K562 (cell line): Measurements from ENCODE around the gene SLC7A9. TPM values are rescaled to one million over a fixed set of nuclear protein-coding genes. Genes with fewer than 3 reads are reported as not detected.

Experiments
- ATAC-seq: fragments of 200-7000 bp; cut with Tn5 transposase; 3 replicates; pipeline ENCODE4 v1.9.1; 2020; ENCODE audit warnings: moderate library complexity
- BruUV-seq: library from RNA; stranded (reverse); fragments of 400-500 nt; replicated peaks from 2 replicates; lab custom pipeline; 2021; lab: Mats Ljungman, UMichigan
- CTCF ChIA-PET: fragments of 300-600 bp; formaldehyde crosslinking; extraction: SDS; loops from one replicate; lab custom pipeline; 2021; ENCODE audit warnings: low intra/inter-chr PET ratio; lab: Yijun Ruan, JAX
- POLR2A ChIA-PET: fragments of 300-600, 350-650 bp; sonication (Branson Sonifier 250); formaldehyde crosslinking; extraction: SDS; loops from one replicate; lab custom pipeline; 2021; ENCODE audit warnings: antibody characterized with exemption, inconsistent platforms; lab: Yijun Ruan, JAX
- DNase-seq, 4 experiments: peaks; one replicate each; pipeline versions ENCODE4 v3.0.0 to v3.0.0-alpha.2; 2011 to 2018; ENCODE audit warnings: low spot score in 3 of 4, mixed read lengths in 3 of 4; ENCODE audit errors: extremely low read depth in 1 of 4
- FAIRE-seq: peaks from 2 replicates; lab custom pipeline; 2011; peaks lifted over from hg19 to GRCh38; lab: Jason Lieb, UNC
- H2AFZ ChIP-seq: 2 replicates; pipeline ENCODE4 v1.6.0; 2011; ENCODE audit warnings: low read depth, low read length, control low read depth, inconsistent platforms
- H3K27ac ChIP-seq: fragments of 200-600 bp; 3 replicates; pipeline ENCODE4 v1.8.0; 2011; ENCODE audit warnings: low read depth, mild to moderate bottlenecking, control low read depth, inconsistent platforms, low read length, moderate library complexity, mixed read lengths; ENCODE audit errors: extremely low read depth
- H3K27me3 ChIP-seq, 2 experiments: fragments of 300-600 bp in 1 of 2; 2 replicates in 1 of 2; 3 replicates in 1 of 2; pipeline versions ENCODE4 v1.6.0 to v1.8.0; 2011; ENCODE audit warnings: inconsistent platforms in 2 of 2, low read length in 2 of 2, mild to moderate bottlenecking in 1 of 2, mixed read lengths in 1 of 2, moderate library complexity in 1 of 2; ENCODE audit not compliant: control insufficient read depth in 2 of 2, insufficient read depth in 2 of 2
- H3K36me3 ChIP-seq: fragments of 300-600 bp; 3 replicates; pipeline ENCODE4 v1.8.0; 2011; ENCODE audit warnings: mild to moderate bottlenecking, low read length, inconsistent platforms; ENCODE audit not compliant: control insufficient read depth, insufficient read depth
- H3K4me1 ChIP-seq, 2 experiments: fragments of 200-600 bp in 1 of 2; replicated peaks in 1 of 2; 2 replicates in 1 of 2; 3 replicates in 1 of 2; pipeline versions ENCODE4 v1.5.1 to v1.8.0; 2011; ENCODE audit warnings: inconsistent platforms in 2 of 2, low read length in 2 of 2, mild to moderate bottlenecking in 1 of 2, mixed read lengths in 1 of 2, moderate library complexity in 1 of 2; ENCODE audit not compliant: control insufficient read depth in 2 of 2, insufficient read depth in 2 of 2
- H3K4me2 ChIP-seq: 2 replicates; pipeline ENCODE4 v1.6.1; 2011; ENCODE audit warnings: low read length, control low read depth, inconsistent platforms, mixed read lengths; ENCODE audit not compliant: insufficient read depth
- H3K4me3 ChIP-seq: fragments of 200-600 bp; sonication (generic), shearing (Covaris generic); 2 replicates; pipeline ENCODE4 v1.5.1; 2016; ENCODE audit warnings: control low read depth, inconsistent platforms
- H3K79me2 ChIP-seq: fragments of 200-600 bp; 3 replicates; pipeline ENCODE4 v1.8.0; 2011; ENCODE audit warnings: low read length, inconsistent platforms; ENCODE audit not compliant: control insufficient read depth, insufficient read depth
- H3K9ac ChIP-seq, 2 experiments: 2 replicates each; pipeline versions ENCODE4 v1.6.0 to v1.6.1; 2011; ENCODE audit warnings: low read depth in 2 of 2, low read length in 2 of 2, control low read depth in 1 of 2, inconsistent platforms in 1 of 2, mild to moderate bottlenecking in 1 of 2, mixed read lengths in 1 of 2; ENCODE audit not compliant: insufficient read depth in 1 of 2
- H3K9me1 ChIP-seq: one replicate; pipeline ENCODE4 v1.6.0; 2011; ENCODE audit warnings: inconsistent platforms, mild to moderate bottlenecking, low read length, moderate library complexity; ENCODE audit not compliant: control insufficient read depth, insufficient read depth
- H3K9me3 ChIP-seq: replicated peaks from 2 replicates; pipeline ENCODE4 v1.5.1; 2011; ENCODE audit warnings: low read depth, low read length, inconsistent platforms; ENCODE audit not compliant: control insufficient read depth, insufficient read depth
- H4K20me1 ChIP-seq: replicated peaks from 2 replicates; pipeline ENCODE4 v1.6.1; 2011; ENCODE audit warnings: low read length, inconsistent platforms, mixed read lengths; ENCODE audit not compliant: control insufficient read depth, insufficient read depth
- BCOR ChIP-seq: fragments of 450-650 bp; IDR thresholded peaks from 2 replicates; pipeline ENCODE4 v1.6.1; 2016
- CBX1 ChIP-seq: sonication (generic); IDR thresholded peaks from 2 replicates; pipeline ENCODE4 v1.6.1; 2016; ENCODE audit warnings: antibody characterized with exemption, low read depth, mild to moderate bottlenecking
- EZH2 ChIP-seq: IDR thresholded peaks from 2 replicates; pipeline ENCODE4 v1.6.1; 2012; ENCODE audit warnings: low read depth, mild to moderate bottlenecking, inconsistent platforms, low read length, borderline replicate concordance
- HNRNPH1 ChIP-seq: fragments of 200-400 bp; formaldehyde crosslinking; optimal IDR thresholded peaks from 2 replicates; pipeline ENCODE3; 2017; ENCODE audit warnings: low read depth, mild to moderate bottlenecking, low read length, moderate library complexity
- RAD21 ChIP-seq, 2 experiments: fragments of 250-450 bp in 1 of 2; fragments of 450-650 bp in 1 of 2; sonication (Bioruptor Pico) in 1 of 2; formaldehyde crosslinking in 1 of 2; IDR thresholded peaks in 1 of 2; conservative IDR thresholded peaks in 1 of 2; 2 replicates each; pipeline versions ENCODE4 v1.4.0 to v1.8.0; 2020 to 2022; ENCODE audit warnings: mild to moderate bottlenecking in 2 of 2, moderate library complexity in 1 of 2
- ZNF766 ChIP-seq: fragments of 200-800 bp; sonication (Bioruptor generic); conservative IDR thresholded peaks from 2 replicates; pipeline ENCODE4 v1.6.1; 2016; ENCODE audit warnings: missing genetic modification characterization, missing compliant biosample characterization
- WGBS: fragments of 100-300 bp; shearing (Covaris generic); methylation state at CpG from one replicate; pipeline ENCODE4 v1.1.6; 2016; ENCODE audit warnings: low coverage, mixed read lengths; ENCODE audit not compliant: insufficient coverage; ENCODE audit errors: missing lambda C conversion rate; 5-methylcytosine and 5-hydroxymethylcytosine counted together
- in situ Hi-C: fragments of 300-500 bp; cut with MboI; formaldehyde crosslinking; loops from 4 replicates; pipeline ENCODE4 v1.15.0; 2018; ENCODE audit warnings: inconsistent platforms, mixed read lengths
- intact Hi-C: fragments of 100-400 bp; cut with micrococcal nuclease; formaldehyde crosslinking; loops from 2 replicates; pipeline ENCODE4 v1.14.2; 2022
- polyA plus RNA-seq, 8 experiments: library from polyadenylated mRNA; depleted of rRNA in 4 of 8; stranded (reverse) in 5 of 8; unstranded in 3 of 8; fragments of >200 nt; fragmentation: Nextera tagmentation in 2 of 8; fragmentation: Illumina TruSeq in 1 of 8; extraction: Ambion mirVana in 2 of 8; extraction: Trizol in 1 of 8; gene quantifications; 2 replicates each; pipeline versions ENCODE4 v1.2.1 to v1.2.3, GENCODE V29; 2011 to 2014; ENCODE audit warnings: inconsistent platforms in 1 of 8, missing spikeins in 1 of 8
- total RNA-seq, 7 experiments: library from RNA; depleted of rRNA in 6 of 7; stranded (reverse); fragments of >200 nt in 6 of 7; fragmentation: Illumina TruSeq in 2 of 7; extraction: Trizol in 2 of 7; gene quantifications; 2 replicates each; pipeline versions ENCODE4 v1.2.1 to v1.2.3, GENCODE V29; 2011 to 2021; ENCODE audit warnings: low replicate concordance in 1 of 7
- TF ChIP-seq, protein P1 (sequence below), 3 experiments: IDR thresholded peaks in 2 of 3; conservative IDR thresholded peaks in 1 of 3; 2 replicates each; pipeline ENCODE4 v1.5.1; 2011 to 2012; ENCODE audit warnings: low read length in 3 of 3, mild to moderate bottlenecking in 3 of 3, control low read depth in 2 of 3, improper control_type of control experiment in 1 of 3, inconsistent platforms in 1 of 3, low read depth in 1 of 3, mixed read lengths in 1 of 3, moderate library complexity in 1 of 3; ENCODE audit not compliant: insufficient read depth in 2 of 3
- TF ChIP-seq, protein P2 (sequence below): fragments of 250-450 bp; sonication (Bioruptor Pico); IDR thresholded peaks from 2 replicates; pipeline ENCODE4 v1.8.0; 2021; ENCODE audit warnings: mild to moderate bottlenecking, moderate library complexity

Gene SLC7A9
- total and polyA plus RNA-seq, 9 of the 15 experiments (the other 6 are each of a cell fraction or from before 2014, with no cell fraction given): not detected

DNA sequence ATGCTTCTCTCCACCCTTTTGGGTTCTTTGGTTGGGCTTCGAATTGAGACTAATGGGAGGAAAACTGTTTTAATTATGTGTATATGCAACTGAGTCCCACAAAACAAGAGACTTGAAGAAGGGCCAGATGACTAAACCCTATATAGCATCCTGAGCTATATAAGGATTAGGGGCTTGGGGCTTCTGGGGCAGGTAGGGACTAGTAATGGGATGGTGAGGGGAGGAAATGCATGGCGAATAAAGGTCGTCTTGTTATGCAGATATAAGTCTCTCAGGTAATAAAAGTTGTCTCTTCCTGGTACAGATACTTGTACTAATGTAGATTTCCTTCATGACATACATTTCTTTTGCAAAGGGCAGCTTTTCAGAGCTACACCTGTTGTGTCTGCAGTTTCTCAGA is 2.8 kb upstream of the SLC7A9 start:
- H3K9ac ChIP-seq: no peak overlapping the region

DNA sequence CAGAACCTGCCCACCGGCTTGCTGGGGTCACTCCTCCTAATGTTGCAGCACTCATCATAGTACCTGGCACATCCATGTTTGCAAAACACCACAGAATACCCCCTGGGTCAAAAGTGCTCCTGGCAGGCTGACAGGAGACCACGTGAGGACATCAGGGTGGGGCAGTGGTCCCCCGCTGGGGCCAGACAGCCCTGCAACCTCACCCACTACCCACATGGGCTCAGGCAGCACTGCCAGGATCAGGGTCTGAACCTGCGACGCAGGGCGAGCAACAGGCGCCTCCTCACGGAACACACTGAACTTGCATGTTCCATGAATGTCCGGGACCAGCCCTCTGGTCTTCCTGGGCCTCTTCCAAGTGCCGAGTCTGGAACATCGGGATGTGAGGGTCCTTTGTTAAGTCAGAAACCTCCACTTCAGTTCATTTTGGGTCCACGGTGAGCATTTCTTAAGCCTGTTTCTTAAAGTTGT is 1.4 kb upstream of the SLC7A9 start:
- peaks cover 0 to 3% of the 10 kb centered on the region in 2 experiments; a peak in 1 of 5 replicates for H3K4me1 ChIP-seq
- no peaks in the 10 kb centered on the region for H3K9me3 ChIP-seq
- no TSS peak for BruUV-seq
- H4K20me1 ChIP-seq: 0 out of 2 replicates have a peak, but pooled peaks cover 10% of the 10 kb centered on the region
- in situ Hi-C loops: no loop called here
- DNase-seq (peak in 1 of 4 experiments; percentile 10), ATAC-seq (peak; percentile 69), FAIRE-seq (no peak)
- peaks cover 14 to 63% of the 10 kb centered on the region in 2 experiments for H3K27me3 ChIP-seq
- no peaks in the 10 kb centered on the region for H3K36me3 ChIP-seq
- H3K27ac ChIP-seq: no peak overlapping the region
- no peak overlapping the region for H3K4me2 ChIP-seq
- H2AFZ ChIP-seq: no peak overlapping the region
- H3K9ac ChIP-seq: 0 out of 4 replicates have a peak overlapping the region, but pooled peaks of 1 of the 2 experiments have one; percentile 13
- intact Hi-C loops: no loop called here
- POLR2A ChIA-PET: interaction anchor here (0.6 kb wide), 4 partner anchors 12 to 588 kb away, joined by 3 read pairs; no protein-coding TSS in a partner anchor
- CTCF ChIA-PET: no interaction called here
- WGBS: 3% methylated on average over 12 of the region's 12 CpGs
- no peaks in the 10 kb centered on the region for H3K9me1 ChIP-seq
- H3K4me3 ChIP-seq: no peak overlapping the region
- no peaks in the 10 kb centered on the region for H3K79me2 ChIP-seq
- TF ChIP-seq RAD21 (CRISPR knock-in tag; conservative IDR thresholded peaks at IDR 0.05 in 1 of 2, IDR thresholded peaks at IDR 0.05 in 1 of 2): peak in 1 of 2 experiments; percentile 58; a peak in 2 of 4 replicates
- TF ChIP-seq, protein P1, sequence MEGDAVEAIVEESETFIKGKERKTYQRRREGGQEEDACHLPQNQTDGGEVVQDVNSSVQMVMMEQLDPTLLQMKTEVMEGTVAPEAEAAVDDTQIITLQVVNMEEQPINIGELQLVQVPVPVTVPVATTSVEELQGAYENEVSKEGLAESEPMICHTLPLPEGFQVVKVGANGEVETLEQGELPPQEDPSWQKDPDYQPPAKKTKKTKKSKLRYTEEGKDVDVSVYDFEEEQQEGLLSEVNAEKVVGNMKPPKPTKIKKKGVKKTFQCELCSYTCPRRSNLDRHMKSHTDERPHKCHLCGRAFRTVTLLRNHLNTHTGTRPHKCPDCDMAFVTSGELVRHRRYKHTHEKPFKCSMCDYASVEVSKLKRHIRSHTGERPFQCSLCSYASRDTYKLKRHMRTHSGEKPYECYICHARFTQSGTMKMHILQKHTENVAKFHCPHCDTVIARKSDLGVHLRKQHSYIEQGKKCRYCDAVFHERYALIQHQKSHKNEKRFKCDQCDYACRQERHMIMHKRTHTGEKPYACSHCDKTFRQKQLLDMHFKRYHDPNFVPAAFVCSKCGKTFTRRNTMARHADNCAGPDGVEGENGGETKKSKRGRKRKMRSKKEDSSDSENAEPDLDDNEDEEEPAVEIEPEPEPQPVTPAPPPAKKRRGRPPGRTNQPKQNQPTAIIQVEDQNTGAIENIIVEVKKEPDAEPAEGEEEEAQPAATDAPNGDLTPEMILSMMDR (IDR thresholded peaks at IDR 0.05 in 2 of 3, conservative IDR thresholded peaks at IDR 0.05 in 1 of 3; ENCODE audit: insufficient read depth in 2 of 3, low read depth in 1 of 3, low read length in 3 of 3): peak; percentile 32 to 49 (median 37); a peak in 5 of 6 replicates
- TF ChIP-seq, protein P2, sequence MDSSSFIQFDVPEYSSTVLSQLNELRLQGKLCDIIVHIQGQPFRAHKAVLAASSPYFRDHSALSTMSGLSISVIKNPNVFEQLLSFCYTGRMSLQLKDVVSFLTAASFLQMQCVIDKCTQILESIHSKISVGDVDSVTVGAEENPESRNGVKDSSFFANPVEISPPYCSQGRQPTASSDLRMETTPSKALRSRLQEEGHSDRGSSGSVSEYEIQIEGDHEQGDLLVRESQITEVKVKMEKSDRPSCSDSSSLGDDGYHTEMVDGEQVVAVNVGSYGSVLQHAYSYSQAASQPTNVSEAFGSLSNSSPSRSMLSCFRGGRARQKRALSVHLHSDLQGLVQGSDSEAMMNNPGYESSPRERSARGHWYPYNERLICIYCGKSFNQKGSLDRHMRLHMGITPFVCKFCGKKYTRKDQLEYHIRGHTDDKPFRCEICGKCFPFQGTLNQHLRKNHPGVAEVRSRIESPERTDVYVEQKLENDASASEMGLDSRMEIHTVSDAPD (CRISPR knock-in tag): no peak

More for the DNA sequence above, 2.8 kb upstream of the SLC7A9 start:
- DNase-seq (no peak), ATAC-seq (no peak), FAIRE-seq (no peak)
- 0 out of 2 replicates have a peak, but pooled peaks cover 10% of the 10 kb centered on the region for H4K20me1 ChIP-seq
- no peaks in the 10 kb centered on the region for H3K9me3 ChIP-seq
- in situ Hi-C loops (no loop called here), intact Hi-C loops (no loop called here)
- peaks cover 0 to 3% of the 10 kb centered on the region in 2 experiments; a peak in 1 of 5 replicates for H3K4me1 ChIP-seq
- peaks cover 16 to 64% of the 10 kb centered on the region in 2 experiments for H3K27me3 ChIP-seq
- no TSS peak for BruUV-seq
- ChIA-PET POLR2A (interaction anchor here (0.7 kb wide), 1 partner anchor 12 kb away, joined by 3 read pairs; no protein-coding TSS in a partner anchor), CTCF (no interaction called here)
- no peak overlapping the region for H2AFZ ChIP-seq
- H3K4me3 ChIP-seq: no peak overlapping the region
- H3K9me1 ChIP-seq: no peaks in the 10 kb centered on the region
- WGBS: 3% methylated on average over 3 of the region's 3 CpGs
- TF ChIP-seq HNRNPH1: no peak
- no peak for TF ChIP-seq BCOR
- TF ChIP-seq EZH2: no peak
- no peak for TF ChIP-seq CBX1
- no peak for TF ChIP-seq ZNF766
- no peaks in the 10 kb centered on the region for H3K79me2 ChIP-seq
- no peaks in the 10 kb centered on the region for H3K36me3 ChIP-seq
- H3K4me2 ChIP-seq: no peak overlapping the region
- no peak overlapping the region for H3K27ac ChIP-seq
